ENCODE data around the gene MYBPC2. TPM values are rescaled to one million over a fixed set of nuclear protein-coding genes. Genes with fewer than 3 reads are reported as not detected.

MYBPC2 gene
- polyA plus RNA-seq, 1 of the 3 experiments (the other 2 are of a cell fraction) = not detected

DNA sequence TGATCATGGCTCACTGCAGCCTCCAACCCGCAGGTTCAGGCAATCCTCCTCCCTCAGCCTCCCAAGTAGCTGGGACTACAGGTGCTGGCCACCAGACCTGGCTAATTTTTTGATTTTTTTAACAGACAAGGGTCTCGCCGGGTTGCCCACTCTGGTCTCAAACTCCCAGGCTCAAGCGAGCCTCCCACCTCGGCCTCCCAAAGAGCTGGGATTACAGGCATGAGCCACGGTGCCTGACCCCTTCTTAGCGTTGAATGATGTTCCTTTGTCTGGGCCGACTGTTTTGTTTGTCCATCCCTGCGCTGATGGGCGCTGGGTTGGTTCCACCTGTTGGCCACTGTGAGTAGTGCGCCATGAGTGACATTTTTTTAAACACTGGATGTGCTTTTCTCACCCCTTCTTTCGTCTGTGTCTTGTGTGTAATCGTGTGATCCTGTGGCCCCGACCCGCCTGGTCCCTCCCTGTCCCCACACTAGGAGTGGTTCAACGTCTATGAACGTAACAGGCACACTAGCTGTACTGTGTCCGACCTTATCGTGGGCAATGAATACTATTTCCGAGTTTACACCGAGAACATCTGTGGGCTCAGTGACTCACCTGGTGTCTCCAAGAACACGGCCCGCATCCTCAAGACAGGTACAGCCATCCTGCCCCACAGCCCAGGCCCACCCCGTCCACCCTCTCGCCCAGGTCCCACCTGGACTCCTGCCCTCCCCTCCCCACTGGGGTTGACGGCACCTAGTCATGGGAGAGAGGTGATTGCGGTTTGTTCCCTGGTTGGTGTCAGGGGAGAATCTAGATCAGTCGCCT is 28.6 kb downstream of the MYBPC2 start (continued):
- TF ChIP-seq, protein P1, sequence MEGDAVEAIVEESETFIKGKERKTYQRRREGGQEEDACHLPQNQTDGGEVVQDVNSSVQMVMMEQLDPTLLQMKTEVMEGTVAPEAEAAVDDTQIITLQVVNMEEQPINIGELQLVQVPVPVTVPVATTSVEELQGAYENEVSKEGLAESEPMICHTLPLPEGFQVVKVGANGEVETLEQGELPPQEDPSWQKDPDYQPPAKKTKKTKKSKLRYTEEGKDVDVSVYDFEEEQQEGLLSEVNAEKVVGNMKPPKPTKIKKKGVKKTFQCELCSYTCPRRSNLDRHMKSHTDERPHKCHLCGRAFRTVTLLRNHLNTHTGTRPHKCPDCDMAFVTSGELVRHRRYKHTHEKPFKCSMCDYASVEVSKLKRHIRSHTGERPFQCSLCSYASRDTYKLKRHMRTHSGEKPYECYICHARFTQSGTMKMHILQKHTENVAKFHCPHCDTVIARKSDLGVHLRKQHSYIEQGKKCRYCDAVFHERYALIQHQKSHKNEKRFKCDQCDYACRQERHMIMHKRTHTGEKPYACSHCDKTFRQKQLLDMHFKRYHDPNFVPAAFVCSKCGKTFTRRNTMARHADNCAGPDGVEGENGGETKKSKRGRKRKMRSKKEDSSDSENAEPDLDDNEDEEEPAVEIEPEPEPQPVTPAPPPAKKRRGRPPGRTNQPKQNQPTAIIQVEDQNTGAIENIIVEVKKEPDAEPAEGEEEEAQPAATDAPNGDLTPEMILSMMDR (IDR thresholded peaks at IDR 0.05) = peak; percentile 81
- TF ChIP-seq, protein P2, sequence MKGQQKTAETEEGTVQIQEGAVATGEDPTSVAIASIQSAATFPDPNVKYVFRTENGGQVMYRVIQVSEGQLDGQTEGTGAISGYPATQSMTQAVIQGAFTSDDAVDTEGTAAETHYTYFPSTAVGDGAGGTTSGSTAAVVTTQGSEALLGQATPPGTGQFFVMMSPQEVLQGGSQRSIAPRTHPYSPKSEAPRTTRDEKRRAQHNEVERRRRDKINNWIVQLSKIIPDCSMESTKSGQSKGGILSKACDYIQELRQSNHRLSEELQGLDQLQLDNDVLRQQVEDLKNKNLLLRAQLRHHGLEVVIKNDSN (IDR thresholded peaks at IDR 0.05; ENCODE audit: borderline replicate concordance, low read depth) = no peak
- TF ChIP-seq YY1 (IDR thresholded peaks at IDR 0.05; ENCODE audit: low read depth) = no peak
- TF ChIP-seq, protein P3, sequence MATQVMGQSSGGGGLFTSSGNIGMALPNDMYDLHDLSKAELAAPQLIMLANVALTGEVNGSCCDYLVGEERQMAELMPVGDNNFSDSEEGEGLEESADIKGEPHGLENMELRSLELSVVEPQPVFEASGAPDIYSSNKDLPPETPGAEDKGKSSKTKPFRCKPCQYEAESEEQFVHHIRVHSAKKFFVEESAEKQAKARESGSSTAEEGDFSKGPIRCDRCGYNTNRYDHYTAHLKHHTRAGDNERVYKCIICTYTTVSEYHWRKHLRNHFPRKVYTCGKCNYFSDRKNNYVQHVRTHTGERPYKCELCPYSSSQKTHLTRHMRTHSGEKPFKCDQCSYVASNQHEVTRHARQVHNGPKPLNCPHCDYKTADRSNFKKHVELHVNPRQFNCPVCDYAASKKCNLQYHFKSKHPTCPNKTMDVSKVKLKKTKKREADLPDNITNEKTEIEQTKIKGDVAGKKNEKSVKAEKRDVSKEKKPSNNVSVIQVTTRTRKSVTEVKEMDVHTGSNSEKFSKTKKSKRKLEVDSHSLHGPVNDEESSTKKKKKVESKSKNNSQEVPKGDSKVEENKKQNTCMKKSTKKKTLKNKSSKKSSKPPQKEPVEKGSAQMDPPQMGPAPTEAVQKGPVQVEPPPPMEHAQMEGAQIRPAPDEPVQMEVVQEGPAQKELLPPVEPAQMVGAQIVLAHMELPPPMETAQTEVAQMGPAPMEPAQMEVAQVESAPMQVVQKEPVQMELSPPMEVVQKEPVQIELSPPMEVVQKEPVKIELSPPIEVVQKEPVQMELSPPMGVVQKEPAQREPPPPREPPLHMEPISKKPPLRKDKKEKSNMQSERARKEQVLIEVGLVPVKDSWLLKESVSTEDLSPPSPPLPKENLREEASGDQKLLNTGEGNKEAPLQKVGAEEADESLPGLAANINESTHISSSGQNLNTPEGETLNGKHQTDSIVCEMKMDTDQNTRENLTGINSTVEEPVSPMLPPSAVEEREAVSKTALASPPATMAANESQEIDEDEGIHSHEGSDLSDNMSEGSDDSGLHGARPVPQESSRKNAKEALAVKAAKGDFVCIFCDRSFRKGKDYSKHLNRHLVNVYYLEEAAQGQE (IDR thresholded peaks at IDR 0.05; ENCODE audit: low read depth, low read length) = no peak
- no peak for TF ChIP-seq TEAD4 (IDR thresholded peaks at IDR 0.05; ENCODE audit: borderline replicate concordance, insufficient read depth)
- TF ChIP-seq, protein P4, sequence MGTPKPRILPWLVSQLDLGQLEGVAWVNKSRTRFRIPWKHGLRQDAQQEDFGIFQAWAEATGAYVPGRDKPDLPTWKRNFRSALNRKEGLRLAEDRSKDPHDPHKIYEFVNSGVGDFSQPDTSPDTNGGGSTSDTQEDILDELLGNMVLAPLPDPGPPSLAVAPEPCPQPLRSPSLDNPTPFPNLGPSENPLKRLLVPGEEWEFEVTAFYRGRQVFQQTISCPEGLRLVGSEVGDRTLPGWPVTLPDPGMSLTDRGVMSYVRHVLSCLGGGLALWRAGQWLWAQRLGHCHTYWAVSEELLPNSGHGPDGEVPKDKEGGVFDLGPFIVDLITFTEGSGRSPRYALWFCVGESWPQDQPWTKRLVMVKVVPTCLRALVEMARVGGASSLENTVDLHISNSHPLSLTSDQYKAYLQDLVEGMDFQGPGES (IDR thresholded peaks at IDR 0.05; ENCODE audit: low read depth, low read length) = no peak
- no peak for TF ChIP-seq GATA2 (CRISPR knock-in tag; IDR thresholded peaks at IDR 0.05)

DNA sequence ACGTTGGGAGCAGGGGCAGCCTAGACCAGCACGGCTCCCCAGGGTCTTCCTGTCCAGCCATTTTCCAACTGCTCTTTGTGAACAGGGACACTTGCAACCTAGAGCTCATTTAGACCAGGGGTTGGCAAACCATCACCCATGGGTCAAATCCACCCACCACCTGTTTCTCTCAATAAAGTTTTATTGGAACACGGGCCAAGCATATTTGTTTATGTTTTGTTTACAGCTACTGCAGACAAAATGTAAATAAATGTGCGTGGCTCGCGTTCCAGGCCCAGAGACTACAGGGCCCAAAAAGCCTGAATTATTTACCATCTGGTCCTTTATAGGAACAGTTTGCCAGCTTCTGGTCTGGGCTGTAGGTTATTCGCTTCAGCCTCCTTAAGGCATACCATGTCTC is 30.3 kb downstream of the MYBPC2 start:
- H3K4me1 ChIP-seq (ENCODE audit: control insufficient read depth in 1 of 2, insufficient read depth in 2 of 2, low read depth in 1 of 2, low read length in 1 of 2) = peaks cover 0 to 4% of the 10 kb centered on the region in 2 experiments; a peak in 1 of 4 replicates
- peaks cover under 1% of the 10 kb centered on the region; the same call in 1 of the 2 replicates for H3K27me3 ChIP-seq (ENCODE audit: insufficient read depth)
- H3K36me3 ChIP-seq (replicated peaks in 1 of 2; ENCODE audit: control insufficient read depth in 1 of 2, insufficient read depth in 2 of 2, low read length in 1 of 2) = no peaks in the 10 kb centered on the region
- H3K4me2 ChIP-seq = no peak overlapping the region
- TF ChIP-seq CHD2 (IDR thresholded peaks at IDR 0.05; ENCODE audit: low read length, partially characterized antibody) (no peak), EZH2phosphoT487 (IDR thresholded peaks at IDR 0.05; ENCODE audit: borderline replicate concordance, low read depth) (no peak), RAD21 (IDR thresholded peaks at IDR 0.05; ENCODE audit: low read length) (no peak), NFIC (IDR thresholded peaks at IDR 0.05; ENCODE audit: borderline replicate concordance) (no peak), SMC3 (IDR thresholded peaks at IDR 0.05; ENCODE audit: low read depth, low read length) (no peak), TCF12 (IDR thresholded peaks at IDR 0.05) (no peak), RCOR1 (IDR thresholded peaks at IDR 0.05; ENCODE audit: low read length) (no peak), JUND (IDR thresholded peaks at IDR 0.05) (no peak), GATA2 (CRISPR knock-in tag; IDR thresholded peaks at IDR 0.05) (no peak), FOXM1 (IDR thresholded peaks at IDR 0.05; ENCODE audit: low read depth) (no peak), RFX5 (IDR thresholded peaks at IDR 0.05; ENCODE audit: low read length) (no peak)
- TF ChIP-seq, protein P5, sequence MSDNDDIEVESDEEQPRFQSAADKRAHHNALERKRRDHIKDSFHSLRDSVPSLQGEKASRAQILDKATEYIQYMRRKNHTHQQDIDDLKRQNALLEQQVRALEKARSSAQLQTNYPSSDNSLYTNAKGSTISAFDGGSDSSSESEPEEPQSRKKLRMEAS (IDR thresholded peaks at IDR 0.05; ENCODE audit: low read depth) = no peak
- TF ChIP-seq, protein P2 (IDR thresholded peaks at IDR 0.05; ENCODE audit: borderline replicate concordance, low read depth) = no peak
- TF ChIP-seq, protein P1 (IDR thresholded peaks at IDR 0.05) = no peak
- H3K4me3 ChIP-seq (ENCODE audit: low read depth in 2 of 2, low read length in 1 of 2) = no peak overlapping the region
- H4K20me1 ChIP-seq (ENCODE audit: insufficient read depth) = no peaks in the 10 kb centered on the region
- H3F3A ChIP-seq (replicated peaks; ENCODE audit: insufficient read depth) = no peaks in the 10 kb centered on the region
- no peak overlapping the region for H3K27ac ChIP-seq (ENCODE audit: low read depth in 2 of 2, low read length in 1 of 2)
- H3K9ac ChIP-seq = no peak overlapping the region
- H3K9me3 ChIP-seq = no peaks in the 10 kb centered on the region
- ChIA-PET POLR2A (no interaction called here), CTCF (interaction anchor here (0.8 to 8.3 kb wide), 9 partner anchors 43 to 105 kb away, joined by 3 to 80 read pairs (median 4); partner anchors contain the start of gene POLD1)
- WGBS (ENCODE audit: low lambda C conversion rate) = 75% methylated on average over 7 of the region's 7 CpGs
- H2AFZ ChIP-seq (ENCODE audit: low read depth) = no peak overlapping the region
- no peaks in the 10 kb centered on the region for H3K79me2 ChIP-seq (ENCODE audit: insufficient read depth)
- no peak for DNase-seq
- no peaks in the 10 kb centered on the region for H3K9me2 ChIP-seq

Measured in SK-N-SH (cell line).